GM19023 (cell line): ENCODE data around the gene ANKRD44.

Experiments used
- ATAC-seq: cut with Tn5 transposase; IDR thresholded peaks from one replicate; pipeline ENCODE4 v1.9.1; 2021; ENCODE audit warnings: mild to moderate bottlenecking, moderate library complexity; ENCODE audit not compliant: unreplicated experiment

ANKRD44 gene

DNA sequence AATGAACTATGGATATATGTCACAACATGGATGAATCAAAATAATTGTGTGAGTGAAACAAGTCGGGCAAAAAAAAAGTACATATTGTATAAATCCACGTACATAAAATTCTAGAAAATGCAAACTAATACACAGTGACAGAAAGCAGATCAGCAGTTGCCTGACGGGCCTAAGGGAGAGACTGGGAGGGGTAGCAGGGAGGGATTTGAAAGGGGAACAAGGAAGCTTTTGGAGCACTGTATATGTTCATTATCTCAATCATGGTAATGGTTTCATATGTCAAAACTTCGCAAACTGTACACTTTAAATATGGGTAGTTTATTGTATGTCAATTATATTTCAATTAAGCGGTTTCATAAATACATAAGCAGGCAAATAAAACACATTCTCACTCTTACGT is 153.8 kb downstream of the ANKRD44 start:
- ATAC-seq, result no peak

DNA sequence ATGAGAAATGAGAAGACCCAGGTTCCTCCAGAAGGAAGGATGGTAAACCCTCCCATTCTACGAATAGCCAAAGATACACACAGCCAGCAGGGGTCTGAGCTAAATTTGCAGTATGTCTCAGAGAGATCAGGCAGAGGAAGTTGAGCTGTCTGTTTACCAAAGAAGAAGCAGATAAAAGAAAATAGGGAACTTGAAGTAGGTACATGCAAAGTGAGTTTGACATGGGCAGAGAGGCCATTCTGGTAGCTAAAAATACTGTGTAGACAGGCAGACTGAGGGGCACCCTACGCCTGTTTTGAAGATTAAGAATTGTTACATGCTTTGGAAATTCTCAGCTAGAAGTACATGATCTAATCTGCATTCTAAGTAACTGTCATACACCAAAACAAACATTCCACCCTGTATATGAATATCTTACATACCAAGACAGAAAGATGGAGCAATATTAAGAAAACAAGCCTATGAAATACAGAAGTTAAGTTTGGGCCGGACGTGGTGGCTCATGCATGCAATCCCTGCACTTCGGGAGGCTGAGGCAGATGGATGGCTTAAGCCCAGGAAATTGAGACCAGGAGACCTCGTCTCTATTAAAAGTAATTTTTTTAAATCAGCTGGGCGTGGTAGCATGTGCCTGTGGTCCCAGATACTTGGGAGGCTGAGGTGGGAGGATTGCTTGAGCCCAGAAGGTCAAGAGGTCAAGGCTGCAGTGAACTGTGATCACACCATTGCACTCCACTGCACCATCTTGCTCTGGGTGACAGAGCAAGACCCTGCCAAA is 157.9 kb downstream of the ANKRD44 start:
- peak; percentile 75 for ATAC-seq

DNA sequence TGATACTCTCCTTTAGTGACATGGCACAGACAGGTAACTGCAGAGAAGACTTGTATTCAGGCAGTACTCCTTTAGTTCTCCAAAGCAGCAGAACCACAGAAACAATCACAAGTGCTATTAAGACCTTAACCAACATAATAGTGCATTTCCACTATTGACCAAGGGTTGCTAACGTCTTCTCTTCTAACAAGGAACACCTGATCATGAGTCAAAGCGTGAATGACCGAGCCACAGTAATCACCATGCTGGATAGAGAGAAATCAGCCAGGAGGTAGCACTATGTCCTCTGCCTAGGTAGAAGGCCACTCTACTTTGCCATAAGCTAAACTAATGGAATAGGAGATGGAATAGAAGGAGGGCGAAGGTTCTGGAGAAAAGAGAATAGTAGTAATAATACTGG is 161.0 kb downstream of the ANKRD44 start:
- no peak for ATAC-seq

DNA sequence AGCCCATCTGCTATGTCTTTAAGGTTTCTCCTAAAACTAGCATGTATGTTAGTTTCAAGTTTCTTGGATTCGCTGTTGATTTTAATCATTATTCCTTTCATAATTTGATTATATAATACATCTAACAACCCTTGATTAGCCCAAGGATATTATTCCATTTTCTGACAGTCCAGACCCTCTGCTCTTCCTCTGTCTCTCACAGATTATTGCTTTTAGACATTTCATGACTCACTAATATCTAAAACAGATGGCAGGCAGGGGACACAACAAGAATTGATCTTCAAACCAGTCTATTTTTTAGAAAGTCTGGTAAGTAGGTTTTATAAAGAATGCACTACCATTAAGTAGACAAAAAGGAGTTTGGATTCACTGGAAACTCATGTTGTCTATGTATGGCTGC is 162.2 kb downstream of the ANKRD44 start:
- ATAC-seq, result no peak

DNA sequence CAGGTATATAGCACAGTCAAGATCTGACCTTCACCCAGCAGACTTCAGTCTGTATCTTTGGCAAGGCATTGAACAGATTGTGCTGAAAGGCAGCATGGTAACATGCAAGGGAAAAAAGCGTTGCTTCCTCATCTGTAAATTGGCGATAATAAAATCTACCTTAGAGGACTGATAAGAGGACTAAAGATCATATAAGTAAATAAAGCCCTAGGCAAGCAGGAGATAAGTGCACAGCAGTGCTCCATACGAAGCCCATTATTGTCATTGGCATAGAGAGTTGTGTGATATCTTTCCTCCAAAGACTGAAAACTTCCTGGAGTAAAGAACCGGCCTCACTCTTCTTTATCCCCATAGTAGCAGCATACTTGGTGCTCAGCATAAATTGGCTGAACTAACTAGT is 162.6 kb downstream of the ANKRD44 start:
- ATAC-seq, result no peak

DNA sequence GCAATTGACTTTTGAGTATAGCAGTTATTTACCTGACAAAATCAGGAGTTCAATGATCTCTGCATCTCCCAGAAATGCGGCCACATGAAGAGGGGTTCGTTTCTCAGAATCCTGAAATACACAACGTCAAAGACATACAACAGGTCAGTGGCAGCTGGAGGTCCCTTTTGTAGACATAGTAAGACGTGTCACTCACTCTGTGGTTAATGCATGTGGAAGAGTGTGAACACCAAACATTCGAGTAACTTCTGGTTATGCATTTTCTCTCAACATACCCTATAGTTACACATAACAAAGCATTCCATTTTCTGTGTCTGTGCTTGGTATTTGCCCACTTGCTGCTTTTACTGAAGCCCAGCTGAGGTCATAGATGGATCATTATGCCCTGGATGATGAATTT is 163.6 kb downstream of the ANKRD44 start:
- no peak for ATAC-seq

DNA sequence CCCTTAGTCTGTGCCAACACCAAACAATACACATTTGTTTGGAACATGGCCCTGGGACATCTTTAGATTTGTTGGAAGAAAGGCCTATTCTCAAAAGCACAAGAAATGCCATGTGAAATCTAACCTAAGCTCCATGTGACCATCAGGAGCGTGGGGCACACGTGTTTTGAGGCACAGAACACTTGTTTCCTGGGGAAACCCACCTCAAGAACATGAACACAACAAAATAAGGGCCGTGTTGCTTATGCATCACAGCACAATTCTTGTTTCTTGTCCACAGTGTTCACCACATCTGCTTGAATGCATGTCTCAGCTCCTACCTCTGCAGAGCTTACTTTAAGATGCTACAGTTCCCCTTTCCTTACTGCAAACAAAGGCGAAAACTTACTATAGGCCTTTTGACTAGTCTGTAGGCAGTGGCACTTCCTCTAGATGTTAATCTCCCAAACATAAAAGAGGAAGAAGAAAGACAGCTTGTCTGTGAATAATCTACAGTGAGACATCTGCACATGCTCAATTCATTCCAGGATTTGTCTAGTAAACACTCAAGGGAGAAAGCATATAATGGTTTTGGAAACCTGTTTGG is 165.0 kb downstream of the ANKRD44 start:
- peak; percentile 98 for ATAC-seq

DNA sequence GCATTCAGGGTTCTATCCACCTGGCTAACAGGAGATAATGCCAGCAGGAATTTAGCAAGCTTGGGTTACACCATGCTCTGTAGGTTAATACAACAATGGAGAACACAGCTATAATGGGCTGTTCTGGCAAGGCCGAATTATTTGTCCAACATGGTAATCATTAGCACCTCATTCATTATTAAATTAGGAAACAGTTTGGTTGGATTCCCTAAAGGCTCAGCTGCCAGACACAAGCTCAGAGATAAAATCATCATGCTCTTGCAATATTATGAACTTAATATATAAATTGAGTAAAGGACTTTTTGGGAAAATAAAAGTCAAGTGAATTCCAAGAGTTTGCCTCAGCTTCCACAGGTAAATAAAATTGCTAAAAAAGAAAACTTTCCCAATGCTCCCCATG is 166.4 kb downstream of the ANKRD44 start:
- no peak for ATAC-seq

DNA sequence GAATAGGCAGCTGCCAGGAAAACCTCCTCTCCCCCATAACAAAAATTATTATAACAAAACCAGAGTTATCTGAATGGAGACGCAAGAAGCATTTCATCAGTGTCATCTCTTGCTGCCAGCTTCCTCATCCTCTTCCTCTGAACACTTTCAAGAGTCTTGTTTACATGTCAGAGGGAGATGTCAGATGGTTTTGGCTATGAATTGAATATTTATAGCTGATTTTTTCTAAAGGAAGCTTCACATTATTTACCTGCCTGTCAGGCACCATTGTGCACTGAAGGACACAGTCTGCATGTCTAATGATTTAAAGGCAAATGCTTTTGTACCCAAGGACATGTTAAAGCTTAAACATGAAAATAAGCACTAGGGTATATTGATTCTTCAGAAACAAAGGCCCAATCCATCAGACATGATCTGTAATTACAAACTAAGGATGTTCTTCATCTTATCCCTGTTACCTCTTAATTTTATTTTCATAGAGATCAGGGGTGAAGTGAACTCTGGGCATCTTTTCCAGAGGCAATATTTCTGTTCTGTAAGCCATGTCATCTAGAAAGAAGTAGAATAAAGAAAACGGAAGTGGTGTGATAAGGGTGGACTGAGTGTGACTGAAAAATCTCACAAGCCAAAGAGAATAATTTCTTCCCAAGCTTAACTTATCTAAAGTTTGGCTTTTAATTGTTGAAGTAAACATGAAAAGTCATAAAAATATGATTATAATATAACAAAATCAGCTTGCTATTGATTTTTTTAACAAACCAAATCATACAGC is 168.7 kb downstream of the ANKRD44 start:
- ATAC-seq, result no peak

DNA sequence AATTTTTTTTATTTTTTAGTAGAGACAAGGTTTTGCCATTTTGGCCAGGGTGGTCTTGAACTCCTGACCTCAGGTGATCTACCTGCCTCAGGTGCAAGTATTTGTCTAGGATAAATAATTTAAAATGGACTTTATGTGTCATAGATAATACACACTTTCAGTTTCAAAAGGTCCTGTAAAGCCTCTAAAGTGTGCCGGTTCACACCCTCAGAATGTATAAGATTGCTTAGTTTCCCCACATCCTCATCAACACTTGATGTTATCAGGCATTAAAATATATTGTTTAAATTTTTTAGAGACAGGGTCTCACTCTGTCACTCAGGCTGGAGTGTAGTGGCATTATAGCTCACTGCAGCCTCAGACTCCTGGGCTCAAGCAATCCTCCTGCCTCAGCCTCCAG is 170.5 kb downstream of the ANKRD44 start:
- no peak for ATAC-seq

DNA sequence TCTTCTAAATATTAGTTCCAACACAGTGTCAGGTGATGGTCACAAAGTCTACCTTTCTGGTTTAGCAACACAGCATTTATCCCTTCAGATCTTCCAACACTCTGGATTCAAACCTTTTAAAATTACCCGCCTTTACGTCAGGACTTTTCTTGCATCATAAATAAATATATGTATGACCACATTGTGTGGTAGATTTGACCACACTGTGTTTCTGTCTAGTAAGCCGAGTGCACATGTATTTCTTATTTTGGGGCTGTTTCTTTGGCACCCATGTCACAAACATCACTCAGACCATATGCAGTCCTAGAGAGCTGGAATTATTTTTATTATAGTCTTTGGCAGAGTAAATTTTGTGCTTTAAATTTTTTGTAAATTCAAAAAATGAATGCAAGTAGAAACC is 172.1 kb downstream of the ANKRD44 start:
- ATAC-seq, result no peak

DNA sequence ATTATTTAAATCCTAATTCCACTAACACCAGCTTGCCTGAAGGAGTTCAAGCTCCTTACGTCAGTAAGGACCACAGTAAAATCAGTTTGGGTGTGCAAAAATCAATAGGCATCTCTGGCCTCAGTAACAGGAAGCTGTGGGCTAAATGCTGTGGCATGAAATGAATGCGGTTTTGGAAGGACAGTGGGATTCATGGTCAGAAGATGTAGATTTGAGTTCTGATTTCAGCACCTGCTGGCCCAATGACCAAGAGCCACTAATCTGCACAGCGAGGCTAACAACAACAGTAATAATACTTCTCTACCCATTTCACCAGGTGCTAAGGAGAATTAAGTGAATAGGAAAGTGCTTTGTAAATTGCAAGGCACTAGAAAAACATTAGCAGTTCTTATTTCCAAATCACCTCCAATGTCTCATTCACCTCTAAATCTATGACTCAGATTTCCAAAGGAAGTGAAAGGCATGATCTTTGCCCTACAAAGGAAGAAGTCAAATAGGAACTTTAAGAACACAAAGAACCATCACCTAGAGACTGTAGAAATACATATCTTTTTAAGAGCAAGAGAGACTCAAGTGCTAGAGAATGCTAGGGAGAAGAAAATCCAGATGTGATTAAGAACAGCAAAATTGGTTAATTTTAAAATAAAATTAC is 172.6 kb downstream of the ANKRD44 start:
- ATAC-seq, result no peak

DNA sequence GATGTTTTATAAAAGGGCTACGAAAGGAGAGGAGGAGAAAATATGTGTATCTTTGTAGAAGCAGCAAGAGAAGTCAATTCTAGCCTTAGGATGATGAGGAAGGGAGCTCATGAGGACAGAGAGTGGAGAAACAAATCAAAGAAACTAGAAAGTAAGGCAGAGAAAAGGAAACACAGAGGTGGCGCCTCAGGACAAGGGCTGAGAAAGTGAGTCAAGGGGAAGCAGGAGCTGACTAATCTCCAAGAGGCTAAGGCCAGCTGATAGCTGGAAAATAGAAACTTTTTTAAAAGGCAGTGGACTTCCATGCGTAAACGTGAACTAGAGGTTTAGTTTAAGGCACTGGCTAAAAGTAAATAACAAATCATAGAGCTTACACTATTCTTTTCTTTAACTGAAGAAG is 173.3 kb downstream of the ANKRD44 start:
- no peak for ATAC-seq

DNA sequence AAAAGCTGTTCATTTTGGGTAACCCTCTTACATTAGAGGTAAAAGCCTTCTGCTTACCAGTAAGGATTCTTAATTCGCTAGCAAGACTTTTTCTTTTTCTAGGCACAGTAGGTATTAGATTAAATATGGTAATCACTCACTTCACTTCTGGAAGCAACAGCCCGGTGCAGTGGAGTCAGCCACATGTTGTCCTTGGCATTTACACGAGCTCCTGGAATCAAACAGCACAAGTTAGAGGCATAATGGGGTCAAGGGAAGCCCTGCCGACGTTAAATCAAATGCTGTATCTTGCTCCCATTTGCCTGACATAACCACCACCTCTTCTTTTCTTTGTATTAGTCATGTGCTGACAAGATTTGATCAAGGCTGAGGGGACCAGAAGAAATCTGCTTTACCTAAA is 174.1 kb downstream of the ANKRD44 start:
- ATAC-seq, result no peak

DNA sequence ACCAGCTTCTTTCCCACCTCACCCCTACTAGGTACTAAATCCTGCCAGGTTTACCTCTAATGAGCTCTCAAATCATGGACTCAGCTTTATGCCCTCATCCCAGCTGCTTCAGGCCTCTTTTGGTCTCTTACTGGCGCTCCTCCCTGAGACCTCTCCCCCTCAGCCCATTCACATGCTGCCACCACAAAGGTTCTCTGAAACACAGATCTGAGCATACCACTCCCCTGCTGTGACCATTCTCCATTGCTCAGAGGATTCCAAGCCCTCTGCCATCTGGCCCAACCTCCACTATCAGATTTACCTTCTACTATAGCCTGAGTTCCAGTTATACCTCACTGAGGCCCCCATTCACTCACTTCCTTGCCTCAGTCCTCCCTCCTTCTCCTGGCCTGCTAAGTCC is 174.8 kb downstream of the ANKRD44 start:
- no peak for ATAC-seq

DNA sequence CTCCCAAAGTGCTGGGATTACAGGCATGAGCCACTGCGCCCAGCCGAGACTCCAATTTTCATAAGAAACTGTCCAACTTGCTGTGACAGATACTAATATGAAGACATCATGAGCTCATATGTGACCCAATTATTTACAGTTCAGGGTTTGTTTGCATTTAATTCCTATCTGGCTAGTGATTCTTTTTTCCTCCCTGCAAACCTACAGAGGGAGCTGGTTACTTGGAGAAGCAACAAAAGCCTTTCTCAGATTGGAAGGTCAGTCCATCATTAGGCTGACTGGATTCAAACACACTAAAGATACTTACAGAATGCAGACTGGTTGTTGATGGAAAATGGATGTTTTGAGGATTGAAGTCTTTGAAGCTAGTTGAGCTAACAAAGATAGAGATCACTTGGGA is 176.4 kb downstream of the ANKRD44 start:
- ATAC-seq, result no peak

DNA sequence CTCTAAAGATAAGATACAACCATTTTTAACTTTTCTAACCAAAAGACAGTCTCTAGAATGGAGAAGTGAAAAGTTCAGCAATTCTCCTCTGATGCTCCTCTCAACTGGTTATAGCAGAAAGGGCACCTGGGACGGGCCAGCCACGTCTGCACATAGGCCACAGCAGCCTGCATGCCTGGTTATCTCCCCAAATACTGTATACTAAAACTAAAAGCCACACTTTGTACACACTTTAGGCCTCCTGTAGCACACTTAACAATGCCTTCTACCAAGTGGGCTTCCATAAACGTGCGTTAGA is 179.1 kb downstream of the ANKRD44 start:
- ATAC-seq, result peak; percentile 77

DNA sequence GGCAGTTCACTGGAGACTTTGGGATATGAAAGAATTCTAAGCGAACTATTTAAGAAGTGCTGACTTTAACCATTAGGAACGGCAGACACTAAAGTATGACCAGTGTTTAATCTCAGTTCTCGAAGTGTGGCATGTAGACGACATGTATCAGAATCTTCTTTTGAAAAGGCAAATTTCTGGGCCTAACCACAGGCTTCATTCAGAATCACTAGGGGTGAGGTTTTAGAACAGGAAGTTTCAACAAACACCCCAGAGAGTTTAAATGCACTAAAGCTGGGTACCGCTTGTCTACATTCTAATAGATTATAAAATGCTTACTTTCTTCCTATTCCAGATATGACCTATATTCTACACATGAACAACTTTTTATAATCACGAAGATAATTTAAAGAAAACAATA is 180.3 kb downstream of the ANKRD44 start:
- peak; percentile 57 for ATAC-seq

DNA sequence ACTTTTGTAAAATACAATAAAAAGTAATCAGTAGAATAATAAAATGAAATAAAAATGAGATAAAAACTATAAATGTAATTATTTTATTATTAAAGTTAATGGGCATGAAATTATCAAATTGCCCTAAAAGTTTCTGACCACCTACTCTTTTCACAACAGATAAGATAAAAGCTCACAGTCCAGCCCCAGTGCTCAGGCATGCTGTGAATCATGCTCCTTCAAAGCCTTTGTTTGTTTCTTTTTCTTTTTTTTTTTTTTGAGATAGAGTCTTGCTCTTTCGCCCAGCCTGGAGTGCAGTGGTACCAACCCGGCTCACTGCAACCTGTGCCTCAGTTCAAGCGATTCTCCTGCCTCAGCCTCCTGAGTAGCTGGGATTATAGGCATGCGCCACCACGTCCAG is 181.7 kb downstream of the ANKRD44 start:
- no peak for ATAC-seq

DNA sequence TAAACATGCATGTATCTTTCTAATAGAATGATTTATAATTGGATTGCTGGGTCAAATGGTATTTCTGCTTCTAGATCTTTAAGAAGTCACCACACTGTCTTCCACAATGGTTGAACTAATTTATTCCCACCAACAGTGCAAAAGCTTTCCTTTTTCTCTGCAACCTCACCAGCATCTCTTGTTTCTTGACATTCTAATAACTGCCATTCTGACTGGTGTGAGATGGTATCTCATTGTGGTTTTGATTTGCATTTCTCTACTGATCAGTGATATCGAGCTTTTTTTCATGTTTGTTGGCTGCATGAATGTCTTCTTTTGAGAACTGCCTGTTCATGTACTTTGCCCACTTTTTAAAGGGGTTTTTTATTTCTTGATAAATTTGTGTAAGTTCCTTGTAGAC is 182.5 kb downstream of the ANKRD44 start:
- ATAC-seq, result no peak

DNA sequence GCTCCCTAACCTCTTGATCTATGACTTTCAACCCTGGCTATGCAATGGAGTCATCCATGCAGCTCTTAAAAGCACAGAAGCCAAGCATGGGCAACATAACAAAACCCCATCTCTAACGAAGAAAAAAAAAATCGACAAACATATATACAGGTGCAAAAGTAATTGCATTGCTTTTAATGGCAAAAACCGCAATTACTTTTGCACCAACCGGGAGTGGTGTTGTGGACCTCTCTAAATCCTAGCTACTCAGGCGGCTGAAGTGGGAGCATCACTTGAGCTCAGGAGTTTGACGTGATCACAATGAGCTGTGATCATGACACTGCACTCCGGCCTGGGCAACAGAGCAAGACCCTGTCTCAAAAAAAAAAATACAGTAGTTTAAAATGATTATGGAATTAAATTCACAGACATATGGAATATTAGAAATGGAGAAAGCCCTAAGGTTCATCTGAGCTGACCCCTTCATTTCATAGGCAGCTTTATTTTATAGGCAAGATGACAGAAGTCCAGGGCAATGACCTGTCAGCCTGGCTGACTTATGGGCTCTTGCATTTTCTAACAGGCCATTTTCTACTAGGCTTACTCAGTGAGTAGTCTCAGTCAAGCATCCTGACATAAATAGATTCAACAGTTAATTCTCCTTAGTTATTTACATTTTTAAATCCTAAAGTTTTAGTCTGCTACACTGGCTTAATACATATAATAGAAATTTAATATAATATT is 183.8 kb downstream of the ANKRD44 start:
- ATAC-seq, result no peak
